Gastrocnemius medialis (tissue), 4 donors: Measurements from ENCODE around the gene RASL11A. TPM values are rescaled to one million over a fixed set of nuclear protein-coding genes. Genes with fewer than 3 reads are reported as not detected.

ENCODE experiments used
- ATAC-seq, 2 donors: fragments of 150-250 bp; one replicate each; pipeline ENCODE4 v1.9.1; 2016
- DNase-seq, 2 donors: peaks; one replicate each; pipeline ENCODE4 v3.0.0-alpha.2; 2019
- H3K27ac ChIP-seq, 4 donors: fragments of 200-600 bp; sonication (generic); 1 replicate in 1 of 4; 2 replicates in 3 of 4; pipeline ENCODE4 v1.5.1; 2016 to 2018; ENCODE audit warnings: mild to moderate bottlenecking in 2 of 4, moderate library complexity in 1 of 4
- H3K27me3 ChIP-seq, 3 donors: fragments of 200-600 bp; sonication (generic) in 2 of 3; 1 replicate in 1 of 3; 2 replicates in 2 of 3; pipeline versions ENCODE4 v1.5.1 to v1.6.0; 2016 to 2019; ENCODE audit warnings: mild to moderate bottlenecking in 1 of 3, moderate library complexity in 1 of 3
- H3K36me3 ChIP-seq, 2 donors: fragments of 200-600 bp; sonication (generic) in 1 of 2; one replicate each; pipeline ENCODE4 v1.5.1; 2017 to 2018
- H3K4me1 ChIP-seq, 2 donors: fragments of 200-600 bp; sonication (generic) in 1 of 2; one replicate each; pipeline ENCODE4 v1.5.1; 2016 to 2017; ENCODE audit warnings: mild to moderate bottlenecking in 2 of 2
- H3K4me3 ChIP-seq, 4 donors: fragments of 200-600 bp; sonication (generic) in 3 of 4; 1 replicate in 1 of 4; 2 replicates in 3 of 4; pipeline ENCODE4 v1.5.1; 2016 to 2019; ENCODE audit warnings: mild to moderate bottlenecking in 2 of 4
- H3K9me3 ChIP-seq, 3 donors: fragments of 200-600 bp; sonication (generic) in 2 of 3; 1 replicate in 1 of 3; 2 replicates in 2 of 3; pipeline ENCODE4 v1.5.1; 2016 to 2019
- POLR2A ChIP-seq, 2 donors: fragments of 450-650 bp; IDR thresholded peaks; one replicate each; pipeline ENCODE4 v1.6.1; 2017; ENCODE audit warnings: antibody characterized with exemption in 2 of 2, mild to moderate bottlenecking in 2 of 2, moderate library complexity in 2 of 2
- in situ Hi-C, 4 donors: fragments of 200-750 bp; cut with MboI; loops; one replicate each; pipeline versions ENCODE4 v1.15.0 to v1.8.0; 2017; ENCODE audit warnings: low sequenced_read_pairs in 4 of 4
- intact Hi-C: fragments of 100-400 bp; cut with DNase I; formaldehyde crosslinking; loops from one replicate; pipeline ENCODE4 v1.15.1; 2023; ENCODE audit warnings: low total_unique reads
- total RNA-seq, 4 donors: library from RNA; depleted of rRNA; stranded (reverse); fragments of >200 nt; gene quantifications; one replicate each; pipeline versions ENCODE4 v1.1.0 to v1.2.3, GENCODE V29; 2016
- TF ChIP-seq, protein P1 (sequence below), 5 experiments: fragments of 450-650 bp in 3 of 5; fragments of 200-600 bp in 2 of 5; sonication (generic) in 2 of 5; IDR thresholded peaks in 4 of 5; conservative IDR thresholded peaks in 1 of 5; 1 replicate in 4 of 5; 2 replicates in 1 of 5; pipeline ENCODE4 v1.5.1; 2016 to 2019; ENCODE audit warnings: antibody characterized with exemption in 5 of 5, mild to moderate bottlenecking in 3 of 5, moderate library complexity in 3 of 5

The RASL11A gene
- total RNA-seq, 4 donors from 2014 or later, result 2.8 to 9.0 (median 5.7) TPM

DNA sequence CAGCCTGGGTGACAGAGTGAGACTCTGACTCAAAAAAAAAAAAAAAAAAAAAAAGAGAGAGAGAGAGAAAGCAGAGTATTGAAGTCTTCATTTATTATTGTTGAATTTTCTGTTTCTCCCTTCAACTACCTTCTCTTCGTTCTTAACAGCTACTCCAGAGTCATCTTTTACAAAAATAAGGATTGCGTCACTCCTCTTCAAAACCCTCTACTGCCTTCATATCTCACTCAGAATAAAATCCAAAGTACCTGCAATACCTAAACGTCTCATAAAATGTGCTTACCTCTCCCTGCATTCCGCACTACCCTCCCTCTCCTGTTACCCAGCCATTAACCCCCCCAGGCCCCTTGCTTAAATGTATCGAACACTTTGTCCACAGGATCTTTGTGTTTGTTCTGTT, 36.7 kb upstream of the RASL11A start:
- ATAC-seq (no peak), DNase-seq (no peak)
- Histone ChIP-seq H3K4me3 (no peak overlapping the region), H3K4me1 (no peaks in the 10 kb centered on the region), H3K27ac (no peak overlapping the region), H3K27me3 (no peaks in the 10 kb centered on the region), H3K9me3 (no peaks in the 10 kb centered on the region), H3K36me3 (no peaks in the 10 kb centered on the region)
- TF ChIP-seq, protein P1, sequence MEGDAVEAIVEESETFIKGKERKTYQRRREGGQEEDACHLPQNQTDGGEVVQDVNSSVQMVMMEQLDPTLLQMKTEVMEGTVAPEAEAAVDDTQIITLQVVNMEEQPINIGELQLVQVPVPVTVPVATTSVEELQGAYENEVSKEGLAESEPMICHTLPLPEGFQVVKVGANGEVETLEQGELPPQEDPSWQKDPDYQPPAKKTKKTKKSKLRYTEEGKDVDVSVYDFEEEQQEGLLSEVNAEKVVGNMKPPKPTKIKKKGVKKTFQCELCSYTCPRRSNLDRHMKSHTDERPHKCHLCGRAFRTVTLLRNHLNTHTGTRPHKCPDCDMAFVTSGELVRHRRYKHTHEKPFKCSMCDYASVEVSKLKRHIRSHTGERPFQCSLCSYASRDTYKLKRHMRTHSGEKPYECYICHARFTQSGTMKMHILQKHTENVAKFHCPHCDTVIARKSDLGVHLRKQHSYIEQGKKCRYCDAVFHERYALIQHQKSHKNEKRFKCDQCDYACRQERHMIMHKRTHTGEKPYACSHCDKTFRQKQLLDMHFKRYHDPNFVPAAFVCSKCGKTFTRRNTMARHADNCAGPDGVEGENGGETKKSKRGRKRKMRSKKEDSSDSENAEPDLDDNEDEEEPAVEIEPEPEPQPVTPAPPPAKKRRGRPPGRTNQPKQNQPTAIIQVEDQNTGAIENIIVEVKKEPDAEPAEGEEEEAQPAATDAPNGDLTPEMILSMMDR (IDR thresholded peaks at IDR 0.05 in 4 of 5, conservative IDR thresholded peaks at IDR 0.05 in 1 of 5), result no peak
- TF ChIP-seq POLR2A (IDR thresholded peaks at IDR 0.05), result no peak
- in situ Hi-C loops (no loop called here), intact Hi-C loops (no loop called here)

DNA sequence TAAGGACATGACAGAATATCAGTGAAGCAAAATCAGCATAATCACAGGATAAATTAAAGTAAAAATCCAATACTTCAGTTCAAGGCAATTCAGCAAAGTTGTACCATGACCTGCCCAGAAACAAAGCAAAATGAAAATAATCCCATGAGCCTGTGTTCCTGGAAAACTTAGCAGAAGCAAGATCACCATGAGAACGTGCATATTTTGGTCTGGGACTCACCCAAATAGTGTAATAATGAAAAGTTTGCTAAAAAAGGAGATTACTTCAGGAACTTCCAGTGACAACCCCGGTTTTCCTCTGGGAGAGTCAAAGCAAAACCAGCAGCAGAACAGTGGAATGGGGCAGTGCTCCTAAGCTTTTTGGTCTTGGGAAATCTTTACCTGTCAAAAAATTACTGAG, 34.2 kb upstream of the RASL11A start:
- DNase-seq, result no peak
- H3K9me3 ChIP-seq, result no peaks in the 10 kb centered on the region
- in situ Hi-C loops (no loop called here), intact Hi-C loops (no loop called here)
- H3K27ac ChIP-seq, result no peak overlapping the region
- TF ChIP-seq, protein P1 (IDR thresholded peaks at IDR 0.05 in 4 of 5, conservative IDR thresholded peaks at IDR 0.05 in 1 of 5), result no peak
- TF ChIP-seq POLR2A (IDR thresholded peaks at IDR 0.05), result no peak
- no peak overlapping the region for H3K4me3 ChIP-seq
- no peaks in the 10 kb centered on the region for H3K4me1 ChIP-seq
- H3K36me3 ChIP-seq, result no peaks in the 10 kb centered on the region
- no peak for ATAC-seq
- no peaks in the 10 kb centered on the region for H3K27me3 ChIP-seq

DNA sequence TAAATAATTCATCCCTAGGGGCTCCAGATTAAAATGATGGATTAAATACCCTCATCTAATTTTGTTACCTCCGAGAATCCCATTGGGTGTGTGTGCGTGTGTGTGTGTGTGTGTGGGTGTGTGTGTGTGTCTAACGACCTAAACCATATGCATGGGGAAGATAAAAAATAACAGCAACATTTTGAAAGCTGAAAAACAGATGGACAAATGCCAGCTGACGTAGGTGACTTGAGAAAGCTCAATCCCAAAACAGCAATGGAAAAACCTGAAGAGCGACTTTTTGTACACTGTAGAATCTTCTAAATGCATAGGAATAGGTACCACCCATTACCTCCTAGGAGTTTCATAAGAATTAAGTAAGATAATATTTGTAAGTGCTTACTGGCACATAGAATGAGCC, 27.9 kb upstream of the RASL11A start:
- intact Hi-C loops (no loop called here), in situ Hi-C loops (no loop called here)
- Histone ChIP-seq H3K4me3 (no peak overlapping the region), H3K4me1 (no peaks in the 10 kb centered on the region), H3K36me3 (peaks cover 0 to 7% of the 10 kb centered on the region in 2 donors), H3K27me3 (no peaks in the 10 kb centered on the region), H3K9me3 (no peaks in the 10 kb centered on the region), H3K27ac (no peak overlapping the region)
- DNase-seq (no peak), ATAC-seq (no peak)
- no peak for TF ChIP-seq POLR2A (IDR thresholded peaks at IDR 0.05)
- TF ChIP-seq, protein P1 (IDR thresholded peaks at IDR 0.05 in 4 of 5, conservative IDR thresholded peaks at IDR 0.05 in 1 of 5), result no peak

DNA sequence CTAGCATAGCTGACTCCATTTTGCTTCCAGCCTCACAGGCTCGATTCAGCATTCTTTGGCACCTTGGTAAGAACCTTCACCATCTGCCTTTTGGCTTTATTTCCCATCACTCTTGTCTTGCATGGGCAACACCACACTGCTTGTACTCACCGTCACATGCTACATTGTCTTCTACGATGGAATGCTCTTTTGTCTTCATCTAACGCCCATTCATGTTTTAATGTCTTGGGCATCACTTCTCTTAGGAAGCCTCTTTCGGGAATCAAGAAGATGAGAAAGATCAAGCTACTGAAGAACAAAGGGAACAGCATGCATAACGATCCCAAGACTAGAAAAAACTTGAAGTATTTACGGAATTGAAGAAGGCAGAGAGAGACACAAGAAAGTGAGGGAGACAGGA, 25.0 kb upstream of the RASL11A start:
- no peak for ATAC-seq

More for the DNA sequence above, 25.0 kb upstream of the RASL11A start:
- H3K27ac ChIP-seq, result no peak overlapping the region
- H3K27me3 ChIP-seq, result no peaks in the 10 kb centered on the region
- H3K4me1 ChIP-seq, result peaks cover 0 to 9% of the 10 kb centered on the region in 2 donors
- DNase-seq, result no peak
- TF ChIP-seq, protein P1 (IDR thresholded peaks at IDR 0.05 in 4 of 5, conservative IDR thresholded peaks at IDR 0.05 in 1 of 5), result no peak
- no peak for TF ChIP-seq POLR2A (IDR thresholded peaks at IDR 0.05)
- no peaks in the 10 kb centered on the region for H3K9me3 ChIP-seq
- intact Hi-C loops, result no loop called here
- H3K4me3 ChIP-seq, result no peak overlapping the region
- in situ Hi-C loops, result no loop called here
- peaks cover 0 to 7% of the 10 kb centered on the region in 2 donors for H3K36me3 ChIP-seq
